Hippocampal formation (tissue), 2 donors: Measurements from ENCODE around the gene C11orf87.

Experiments used
- DNase-seq, 2 donors: peaks; one replicate each; lab custom pipeline; 2025; lab: John Stamatoyannopoulos, UW

Gene C11orf87

DNA sequence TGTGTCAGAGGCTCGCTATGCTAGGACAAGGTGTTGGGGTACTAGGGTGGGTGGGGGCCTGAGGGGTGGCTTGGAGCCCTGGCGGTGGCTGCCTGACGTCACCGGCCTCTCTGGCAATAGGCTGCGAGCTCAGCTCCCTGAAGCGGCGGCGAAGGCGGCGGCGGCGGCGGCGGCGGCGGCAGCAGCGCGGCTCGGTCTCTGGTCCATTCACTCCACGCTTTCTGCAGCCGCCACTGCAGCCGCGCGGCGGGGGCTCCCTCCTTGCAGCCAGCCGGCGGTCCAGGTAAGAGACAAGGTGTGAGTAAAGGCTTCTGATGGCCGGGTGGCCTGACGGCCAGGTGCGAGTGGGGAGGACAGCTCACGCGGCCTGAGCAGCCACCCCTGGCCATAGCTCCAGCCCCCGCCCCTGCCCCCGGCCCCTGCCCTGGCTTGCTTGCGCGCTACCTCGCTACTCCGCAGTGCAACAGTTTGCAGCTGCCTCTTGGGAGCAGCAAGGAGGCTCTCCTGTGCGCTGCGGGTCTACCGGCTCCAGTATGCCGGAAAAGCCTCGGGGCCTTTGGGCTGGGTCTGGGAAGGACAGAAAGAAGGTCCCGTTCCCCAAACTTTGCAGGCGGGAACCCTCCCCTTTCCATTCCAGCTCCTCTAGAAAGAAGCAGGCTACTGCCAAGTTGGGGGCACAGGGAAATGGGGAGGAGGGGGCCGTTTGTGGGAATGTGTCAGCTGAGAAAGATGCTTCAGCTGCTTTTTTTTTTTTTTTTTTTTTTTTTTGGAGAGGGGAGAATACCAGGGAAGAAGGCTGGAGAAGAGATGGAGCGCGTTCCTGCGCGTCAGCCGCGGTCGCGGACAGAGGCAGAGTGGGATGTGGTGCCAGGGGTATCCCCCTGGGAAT is at the start of gene C11orf87:
C11orf87 (plus strand) TSS at position 210 of the 889 bp plus-strand sequence. CDS start 1,444 bp downstream, outside the sequence.
- DNase-seq = peak in 1 of 2 donors; percentile 8

DNA sequence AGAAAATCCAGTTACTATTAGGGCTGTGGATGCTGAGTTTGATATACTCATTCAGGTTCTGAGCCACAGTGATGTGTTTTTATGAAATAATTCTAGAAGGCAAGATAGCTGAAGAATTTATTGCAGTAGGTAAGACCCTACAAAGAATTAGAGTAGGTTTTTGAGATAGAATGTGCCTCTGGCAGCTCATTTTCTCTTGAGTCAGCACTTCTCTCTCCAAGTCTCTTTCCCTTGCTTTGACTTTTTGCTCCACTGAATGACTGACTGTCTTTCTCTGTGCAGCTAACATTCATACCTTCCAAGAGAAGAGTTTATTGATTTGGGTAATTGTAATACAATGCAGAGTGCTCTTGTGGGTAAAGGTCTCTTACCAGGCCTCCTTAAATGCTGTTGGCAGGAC is 48.0 kb upstream of the C11orf87 start:
- DNase-seq = no peak

DNA sequence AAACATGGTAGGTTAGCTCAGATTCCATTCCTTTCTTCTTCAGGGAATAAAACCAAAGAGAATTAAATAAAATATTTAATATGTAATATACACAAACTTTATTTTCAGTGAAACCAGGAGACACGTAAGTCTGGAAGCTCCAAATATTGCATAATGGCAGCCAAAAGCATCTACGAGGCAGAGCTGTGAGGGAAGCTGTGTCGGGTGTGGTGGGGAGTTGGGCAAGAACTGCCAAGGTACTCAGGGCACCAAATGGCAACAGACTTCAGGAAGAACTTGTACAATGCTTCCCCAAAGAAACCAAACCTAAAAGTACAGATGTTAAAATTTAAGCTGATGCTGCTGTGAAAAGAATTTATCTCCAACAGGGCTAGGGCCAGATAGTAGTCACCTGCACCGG is 47.5 kb upstream of the C11orf87 start:
- no peak for DNase-seq

DNA sequence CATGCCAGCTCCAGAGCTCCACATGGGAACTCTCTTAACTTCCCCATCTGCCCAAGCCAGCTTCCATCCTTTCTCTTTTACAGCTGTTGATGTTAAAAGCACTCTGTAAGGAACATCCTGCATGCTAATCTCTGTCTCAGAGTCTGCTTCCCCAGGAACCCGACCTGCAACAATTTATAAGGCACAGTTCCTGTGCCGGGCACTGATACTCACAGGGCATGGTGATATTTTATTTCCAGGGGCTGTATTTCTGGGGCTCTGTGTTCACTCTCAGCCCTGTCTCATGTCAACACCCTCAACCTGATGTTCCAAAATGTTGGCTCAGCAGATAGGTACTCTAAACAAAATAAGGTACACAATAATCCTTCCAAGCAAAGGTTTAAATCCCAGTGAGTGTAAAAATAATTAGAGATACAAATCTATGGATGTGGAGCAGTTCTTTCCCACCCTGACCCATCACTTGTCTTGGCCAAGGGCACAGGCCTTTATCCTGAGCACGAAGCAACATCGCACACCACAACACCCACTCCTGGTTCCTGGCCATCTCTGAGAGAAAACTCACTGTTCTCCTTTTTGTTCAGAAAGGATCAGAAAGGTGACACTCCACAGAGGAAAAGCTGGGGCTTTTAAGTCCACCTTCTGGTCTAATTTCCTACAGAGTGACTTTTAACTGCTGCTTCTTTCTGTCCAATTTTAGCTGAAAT is 44.8 kb upstream of the C11orf87 start:
- no peak for DNase-seq

DNA sequence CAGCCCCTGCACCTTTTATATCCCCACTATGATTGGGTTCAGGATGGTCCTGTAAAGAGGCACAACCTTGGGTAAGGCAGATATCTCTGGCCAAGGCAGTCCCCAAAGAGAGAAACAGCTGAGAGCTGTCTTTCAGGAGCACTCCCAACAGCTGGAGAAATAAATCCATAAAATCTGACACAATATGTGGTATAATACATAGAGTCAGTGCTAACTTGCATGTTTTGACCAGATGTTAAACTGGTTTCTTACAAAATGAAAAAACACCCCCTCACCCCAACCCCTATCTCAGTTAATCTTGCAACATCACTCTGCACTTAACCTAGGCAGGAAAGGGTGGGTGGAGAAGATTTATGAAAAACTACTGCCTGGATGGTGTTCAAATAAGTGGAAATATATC is 44.0 kb upstream of the C11orf87 start:
- no peak for DNase-seq

GRCh38 chr11:109383306-109383705 is 38.7 kb upstream of the C11orf87 start:
- DNase-seq = no peak

GRCh38 chr11:109384873-109385272 is 37.1 kb upstream of the C11orf87 start:
- no peak for DNase-seq

GRCh38 chr11:109388982-109389381 is 33.0 kb upstream of the C11orf87 start:
- no peak for DNase-seq

DNA sequence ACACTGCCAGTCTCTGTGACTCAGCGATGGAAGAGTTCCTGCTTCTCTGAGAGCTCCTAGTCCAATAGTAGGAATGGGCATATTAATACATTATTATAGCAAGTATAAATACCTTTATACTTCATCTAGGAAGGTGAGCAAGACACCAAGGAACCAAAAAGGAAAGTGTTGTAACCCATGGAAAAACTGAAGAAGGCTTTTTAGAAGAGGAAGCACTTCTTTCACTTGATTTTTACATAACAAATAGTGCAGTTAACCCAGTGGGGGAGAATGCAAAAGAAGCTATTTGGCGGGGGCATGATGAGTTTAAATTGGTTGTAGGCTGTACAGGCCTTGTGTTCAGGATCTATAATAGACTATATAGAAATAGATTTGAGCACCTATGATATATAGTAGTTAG is 31.2 kb upstream of the C11orf87 start:
- DNase-seq = no peak

DNA sequence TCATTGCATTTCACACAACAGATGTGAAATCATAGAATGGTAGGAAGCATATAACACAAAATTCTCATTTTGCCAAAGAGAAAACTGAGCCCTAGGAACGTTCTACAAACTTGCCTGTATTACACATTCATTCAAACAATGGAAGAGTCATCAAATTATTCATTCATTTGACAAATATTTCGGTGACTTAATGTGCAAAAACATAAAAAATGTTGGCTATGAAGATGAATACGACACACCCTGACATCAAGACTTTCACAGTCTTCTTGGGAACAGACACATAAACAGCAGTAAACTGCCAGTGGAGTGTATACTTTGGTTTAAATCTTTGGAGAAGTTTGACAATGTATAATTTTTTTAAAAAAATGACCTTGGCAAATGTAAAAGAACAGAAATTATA is 20.4 kb upstream of the C11orf87 start:
- no peak for DNase-seq

- no peak for DNase-seq
These were observed 16.3 kb upstream of the C11orf87 start for GRCh38 chr11:109405671-109406070.

DNA sequence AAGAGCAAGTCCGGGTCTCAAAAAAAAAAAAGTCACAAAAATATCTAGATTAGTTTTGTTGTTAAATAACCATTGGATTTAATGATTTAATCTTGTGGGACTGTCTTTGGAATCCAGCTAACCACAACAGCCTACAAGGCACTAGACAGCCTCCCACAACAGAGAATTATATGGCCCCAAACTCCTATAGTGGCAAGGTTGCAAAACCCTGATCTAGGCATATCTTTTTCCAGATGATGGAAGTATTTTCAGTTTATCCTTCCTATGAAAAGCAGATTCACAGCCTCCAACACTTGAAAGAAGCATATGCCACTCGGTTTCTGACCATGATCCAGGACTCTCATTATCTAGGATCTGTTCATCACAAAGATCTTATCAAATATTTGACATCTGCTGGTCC is 5.4 kb upstream of the C11orf87 start:
- no peak for DNase-seq

- peak in 1 of 2 donors; percentile 2 for DNase-seq
These were observed 978 bp downstream of the C11orf87 start for GRCh38 chr11:109422870-109423465.

DNA sequence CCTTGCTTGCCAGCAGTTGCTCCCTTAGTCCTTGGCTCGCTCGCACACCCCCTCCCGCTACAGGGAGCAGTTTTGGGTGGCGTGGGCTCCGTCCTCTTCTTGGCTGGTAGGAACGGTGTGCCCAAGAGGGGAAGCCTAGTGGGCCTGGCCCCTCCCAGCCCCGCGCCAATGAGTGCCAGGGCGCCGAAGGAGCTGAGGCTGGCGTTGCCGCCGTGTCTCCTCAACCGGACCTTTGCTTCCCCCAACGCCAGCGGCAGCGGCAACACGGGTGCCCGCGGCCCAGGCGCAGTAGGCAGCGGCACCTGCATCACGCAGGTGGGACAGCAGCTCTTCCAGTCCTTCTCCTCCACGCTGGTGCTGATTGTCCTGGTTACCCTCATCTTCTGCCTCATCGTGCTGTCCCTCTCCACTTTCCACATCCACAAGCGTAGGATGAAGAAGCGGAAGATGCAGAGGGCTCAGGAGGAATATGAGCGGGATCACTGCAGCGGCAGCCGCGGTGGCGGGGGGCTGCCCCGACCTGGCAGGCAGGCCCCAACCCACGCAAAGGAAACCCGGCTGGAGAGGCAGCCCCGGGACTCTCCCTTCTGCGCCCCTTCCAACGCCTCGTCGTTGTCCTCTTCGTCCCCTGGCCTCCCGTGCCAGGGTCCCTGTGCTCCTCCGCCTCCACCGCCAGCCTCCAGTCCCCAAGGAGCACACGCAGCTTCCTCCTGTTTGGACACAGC is 1.6 kb downstream of the C11orf87 start:
- DNase-seq = no peak

- no peak for DNase-seq
These were observed 2.9 kb downstream of the C11orf87 start for GRCh38 chr11:109424901-109425300.

GRCh38 chr11:109425554-109425953 is 3.6 kb downstream of the C11orf87 start:
- no peak for DNase-seq

DNA sequence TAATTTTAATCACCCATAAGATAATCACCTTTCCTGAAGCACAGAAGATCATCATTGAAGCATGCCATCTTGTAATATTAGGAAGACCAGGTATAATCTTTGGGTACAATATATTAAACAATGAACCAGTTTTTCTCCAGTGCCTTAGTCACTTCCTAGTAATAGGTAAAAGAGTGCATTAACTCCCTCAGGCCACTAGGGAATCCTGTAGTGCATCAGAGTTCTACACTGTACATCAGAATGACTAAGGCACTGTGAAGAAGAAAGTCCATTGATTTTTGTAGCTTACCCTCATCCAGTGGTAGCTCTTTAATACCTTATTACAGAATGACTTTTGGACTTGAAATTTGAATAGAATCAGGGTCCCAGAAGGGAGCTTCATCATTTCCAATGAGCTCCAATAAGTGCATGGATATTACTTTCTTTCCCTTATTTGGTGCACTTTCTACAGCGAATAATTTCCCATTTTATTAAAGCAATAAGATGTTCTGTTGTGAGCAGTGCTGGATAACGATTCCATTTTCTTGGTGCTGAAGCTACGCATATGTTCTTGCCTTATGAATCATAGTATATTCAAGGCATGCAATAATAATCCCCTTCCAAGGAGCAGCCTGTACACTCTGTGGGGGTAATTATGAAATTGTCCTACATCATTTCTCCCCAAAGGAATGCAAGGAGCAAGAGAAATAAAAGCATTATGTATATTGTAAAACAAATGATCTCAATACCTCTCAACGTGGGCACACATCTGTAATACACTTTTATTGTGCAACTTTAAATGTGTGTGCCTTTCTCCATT is 4.7 kb downstream of the C11orf87 start:
- no peak for DNase-seq

DNA sequence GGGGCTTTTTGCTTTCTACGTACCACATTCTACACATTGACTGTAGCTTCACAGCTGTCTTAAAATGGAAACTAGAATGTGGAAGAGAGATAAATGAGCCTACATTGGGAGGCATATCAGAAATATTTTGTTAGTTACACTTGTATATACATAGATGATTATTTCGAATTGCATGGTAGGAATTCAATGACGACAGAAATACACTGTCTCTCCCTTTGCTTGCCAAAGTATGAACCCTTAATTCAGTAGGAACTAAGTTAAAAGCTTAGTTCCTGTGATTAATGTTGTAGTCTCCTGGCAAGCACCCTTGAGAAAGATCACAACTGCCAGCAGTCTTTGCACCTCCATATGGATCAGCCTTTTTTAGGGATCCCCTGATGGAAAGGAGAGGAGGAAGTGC is 10.1 kb downstream of the C11orf87 start:
- no peak for DNase-seq

DNA sequence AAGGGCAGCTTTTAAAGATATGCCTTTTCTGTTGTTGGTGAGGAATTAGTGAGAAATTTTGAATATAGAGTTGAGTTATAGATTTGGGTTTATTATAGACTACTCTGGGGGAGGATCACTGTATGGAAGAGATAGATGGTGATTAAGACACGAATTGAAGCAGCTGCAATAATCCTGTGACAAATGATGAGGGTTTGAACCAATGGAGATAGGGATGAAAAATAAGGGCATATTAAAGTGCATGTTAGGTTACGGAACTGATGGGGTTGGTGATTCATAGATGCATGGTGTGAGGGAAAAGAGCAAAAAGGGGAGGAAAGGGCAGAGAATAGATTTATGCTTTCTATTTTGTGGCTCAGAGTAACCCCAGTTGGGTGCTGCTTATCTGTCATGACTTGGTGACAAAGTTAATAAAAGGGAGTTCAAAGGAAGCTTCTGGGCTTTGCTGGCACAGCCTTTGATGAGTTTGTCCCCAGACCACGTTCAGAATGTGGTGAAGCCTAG is 11.8 kb downstream of the C11orf87 start:
- DNase-seq = no peak

DNA sequence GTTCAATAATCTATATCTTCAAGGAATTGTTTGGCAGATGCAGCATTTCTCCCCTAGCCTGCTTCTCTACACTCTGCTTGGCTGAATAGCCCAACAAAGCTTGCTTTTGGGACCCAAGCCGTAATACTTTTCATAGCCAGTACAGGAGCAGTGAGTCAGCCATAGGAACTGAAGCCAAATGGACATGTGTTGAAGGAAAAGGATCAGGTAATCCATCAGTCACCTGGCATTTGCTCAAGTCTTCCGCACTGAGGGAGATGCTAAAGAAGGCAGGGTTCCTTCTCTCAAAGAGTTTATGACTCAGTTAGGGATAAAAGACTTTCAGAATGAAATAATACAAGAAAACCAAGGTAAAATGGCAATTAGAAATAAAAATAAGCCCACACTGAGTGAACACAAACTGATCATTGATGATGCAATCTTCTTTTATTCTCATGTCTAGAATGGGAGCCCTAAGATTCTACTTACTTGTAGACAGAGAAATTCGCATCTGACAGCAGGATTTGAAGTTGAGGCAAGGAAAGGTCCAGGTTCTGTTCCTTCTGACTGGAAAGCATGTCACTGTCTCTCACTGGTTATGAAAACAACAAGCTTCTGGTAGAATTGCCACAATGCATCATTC is 13.2 kb downstream of the C11orf87 start:
- DNase-seq = no peak

- no peak for DNase-seq
These were observed 17.7 kb downstream of the C11orf87 start for GRCh38 chr11:109439684-109440083.
